Measurements from ENCODE around the gene PAK4.

- TF ChIP-seq ZNF274 (IDR thresholded peaks at IDR 0.05; ENCODE audit: borderline replicate concordance, extremely low read depth, low read length) = no peak
- TF ChIP-seq EZH2 (IDR thresholded peaks at IDR 0.05; ENCODE audit: low read depth, low read length, severe bottlenecking) = no peak
- no peak for TF ChIP-seq POLR2A (IDR thresholded peaks at IDR 0.05; ENCODE audit: control extremely low read depth in 1 of 2, low read depth in 2 of 2, low read length in 2 of 2)
- no peak for TF ChIP-seq RFX5 (IDR thresholded peaks at IDR 0.05; ENCODE audit: borderline replicate concordance, low read depth, low read length)
- TF ChIP-seq, protein P1, sequence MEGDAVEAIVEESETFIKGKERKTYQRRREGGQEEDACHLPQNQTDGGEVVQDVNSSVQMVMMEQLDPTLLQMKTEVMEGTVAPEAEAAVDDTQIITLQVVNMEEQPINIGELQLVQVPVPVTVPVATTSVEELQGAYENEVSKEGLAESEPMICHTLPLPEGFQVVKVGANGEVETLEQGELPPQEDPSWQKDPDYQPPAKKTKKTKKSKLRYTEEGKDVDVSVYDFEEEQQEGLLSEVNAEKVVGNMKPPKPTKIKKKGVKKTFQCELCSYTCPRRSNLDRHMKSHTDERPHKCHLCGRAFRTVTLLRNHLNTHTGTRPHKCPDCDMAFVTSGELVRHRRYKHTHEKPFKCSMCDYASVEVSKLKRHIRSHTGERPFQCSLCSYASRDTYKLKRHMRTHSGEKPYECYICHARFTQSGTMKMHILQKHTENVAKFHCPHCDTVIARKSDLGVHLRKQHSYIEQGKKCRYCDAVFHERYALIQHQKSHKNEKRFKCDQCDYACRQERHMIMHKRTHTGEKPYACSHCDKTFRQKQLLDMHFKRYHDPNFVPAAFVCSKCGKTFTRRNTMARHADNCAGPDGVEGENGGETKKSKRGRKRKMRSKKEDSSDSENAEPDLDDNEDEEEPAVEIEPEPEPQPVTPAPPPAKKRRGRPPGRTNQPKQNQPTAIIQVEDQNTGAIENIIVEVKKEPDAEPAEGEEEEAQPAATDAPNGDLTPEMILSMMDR (IDR thresholded peaks at IDR 0.05; ENCODE audit: control extremely low read depth in 1 of 3, insufficient read depth in 1 of 3, low read depth in 1 of 3, low read length in 3 of 3) = no peak
- no peak for TF ChIP-seq EP300 (IDR thresholded peaks at IDR 0.05; ENCODE audit: borderline replicate concordance in 1 of 2, low read depth in 2 of 2, low read length in 2 of 2)
- no peak for TF ChIP-seq SP1 (IDR thresholded peaks at IDR 0.05; ENCODE audit: low read depth, low read length)
Measured at GRCh38 chr19:39183104-39183503, 57.5 kb downstream of the PAK4 start.
